G401.6 (cell line): Measurements from ENCODE around the gene FGGY.
"Not testable (repeated sequence)": the region's sequence is repeated elsewhere in the genome, so short reads cannot be mapped to it uniquely, and the experiment has no call there.

Experiments
- FAIRE-seq: peaks from 2 replicates; lab custom pipeline; 2012; peaks lifted over from hg19 to GRCh38; lab: Jason Lieb, UNC

FGGY gene

GRCh38 chr1:59514061-59514909 is 217.4 kb downstream of the FGGY start:
- no peak for FAIRE-seq

- no peak for FAIRE-seq
Measured at GRCh38 chr1:59516881-59517280, 220.0 kb downstream of the FGGY start.

- no peak for FAIRE-seq
Measured at GRCh38 chr1:59520194-59520593, 223.3 kb downstream of the FGGY start.

- no peak for FAIRE-seq
Measured at GRCh38 chr1:59520827-59521418, 224.0 kb downstream of the FGGY start.

DNA sequence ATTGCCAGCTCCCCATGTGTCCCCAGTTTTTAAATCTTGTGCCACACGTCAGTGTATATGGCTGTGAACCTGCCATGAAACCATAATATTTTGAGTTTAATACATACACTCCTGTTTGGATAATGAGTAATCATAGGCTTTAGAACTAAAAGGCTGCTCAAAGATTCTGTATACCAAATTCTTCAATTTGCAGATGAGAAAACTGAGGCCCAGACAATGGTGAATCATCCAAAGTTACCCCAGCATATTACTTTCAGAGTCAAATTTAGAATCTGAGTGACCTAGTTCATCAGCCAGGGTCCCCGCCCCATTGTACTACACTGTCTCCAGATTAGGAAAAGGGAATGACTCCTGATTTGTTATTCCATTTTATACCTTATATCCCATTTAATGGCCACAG is 224.6 kb downstream of the FGGY start:
- FAIRE-seq, result no peak

DNA sequence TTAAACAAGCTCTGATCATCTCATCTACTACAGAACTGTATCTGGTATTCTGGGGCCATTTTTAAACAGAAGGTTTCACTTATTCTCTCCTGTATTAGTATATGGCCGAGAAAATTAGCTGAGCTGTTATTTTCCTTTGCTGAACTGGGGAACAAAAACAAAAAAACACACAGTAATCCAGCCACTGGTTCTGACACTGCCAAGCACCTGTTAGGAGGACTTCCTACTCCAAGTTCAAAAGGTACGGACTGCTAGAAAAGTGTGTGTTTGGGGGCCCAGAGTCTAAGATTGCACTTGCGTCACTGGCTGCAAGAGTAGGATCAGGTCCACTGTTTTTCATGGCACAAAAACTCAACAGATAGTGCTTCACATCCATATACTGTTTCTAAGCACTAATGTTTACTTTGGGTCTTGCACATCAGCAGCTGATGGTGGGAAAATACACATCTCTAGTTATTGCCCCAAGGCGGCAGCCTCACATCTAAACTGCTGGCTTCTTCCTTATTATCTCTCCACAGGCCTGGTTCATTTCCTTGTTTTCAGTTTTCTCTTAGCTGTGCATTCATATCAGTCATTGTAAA is 226.1 kb downstream of the FGGY start:
- FAIRE-seq, result no peak

DNA sequence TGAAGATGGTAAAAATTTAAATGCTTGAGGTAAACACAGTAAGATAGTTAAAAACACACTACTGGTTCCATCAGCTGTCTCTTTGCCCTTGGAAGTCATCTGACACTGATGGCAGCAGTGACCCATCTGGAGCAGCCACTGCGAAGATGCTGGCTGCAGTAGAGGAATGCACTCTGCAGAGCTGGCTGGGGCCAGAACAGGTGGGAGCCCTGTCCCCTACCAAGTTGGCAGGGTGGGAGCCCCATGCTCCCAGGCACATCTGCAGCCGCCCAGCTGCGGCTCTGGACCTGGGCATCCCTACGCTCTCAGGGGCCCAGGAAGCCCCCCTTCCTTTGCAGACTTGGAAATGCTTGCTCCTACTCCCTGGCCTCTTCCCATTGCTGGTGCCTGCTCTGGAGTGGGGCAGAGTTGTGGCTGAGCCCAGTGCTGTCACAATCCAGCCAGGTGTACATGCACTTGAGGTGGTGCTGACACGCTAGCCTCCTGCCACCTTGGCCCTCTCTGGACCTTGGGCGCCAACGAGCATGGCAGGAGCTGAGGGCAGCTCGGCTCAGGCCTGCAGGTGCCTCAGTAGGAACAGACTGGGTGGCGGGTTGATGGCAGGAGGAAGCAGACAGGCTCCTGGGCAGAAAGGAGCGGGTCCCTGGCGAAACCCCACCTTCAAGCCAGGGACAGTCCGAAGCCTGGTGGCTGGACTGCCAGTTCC is 227.0 kb downstream of the FGGY start:
- FAIRE-seq, result no peak

- FAIRE-seq, result no peak
Measured at GRCh38 chr1:59526240-59526639, 229.3 kb downstream of the FGGY start.

DNA sequence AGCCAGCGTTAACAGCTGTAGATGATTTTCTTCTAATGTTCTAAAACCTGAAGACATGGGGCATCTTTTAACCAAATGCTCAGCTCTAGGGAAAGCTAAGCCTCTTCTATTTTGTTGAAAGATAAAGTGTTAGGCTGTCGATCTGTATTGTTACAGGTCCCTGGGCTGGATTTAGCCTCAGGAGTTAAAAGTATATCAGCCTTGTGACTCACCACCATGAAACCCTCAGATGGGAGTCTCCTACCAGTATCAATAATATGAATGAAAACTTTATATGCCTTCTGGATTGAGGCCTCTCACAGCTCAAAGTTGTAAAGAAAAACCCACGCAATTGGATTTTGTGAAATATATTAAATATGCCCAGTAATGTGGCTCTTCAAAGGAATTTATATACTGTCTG is 231.6 kb downstream of the FGGY start:
- FAIRE-seq, result no peak

GRCh38 chr1:59528900-59529299 is 232.0 kb downstream of the FGGY start:
- no peak for FAIRE-seq

- no peak for FAIRE-seq
Measured at GRCh38 chr1:59530119-59530518, 233.2 kb downstream of the FGGY start.

- FAIRE-seq, result no peak
Measured at GRCh38 chr1:59532102-59532501, 235.2 kb downstream of the FGGY start.

DNA sequence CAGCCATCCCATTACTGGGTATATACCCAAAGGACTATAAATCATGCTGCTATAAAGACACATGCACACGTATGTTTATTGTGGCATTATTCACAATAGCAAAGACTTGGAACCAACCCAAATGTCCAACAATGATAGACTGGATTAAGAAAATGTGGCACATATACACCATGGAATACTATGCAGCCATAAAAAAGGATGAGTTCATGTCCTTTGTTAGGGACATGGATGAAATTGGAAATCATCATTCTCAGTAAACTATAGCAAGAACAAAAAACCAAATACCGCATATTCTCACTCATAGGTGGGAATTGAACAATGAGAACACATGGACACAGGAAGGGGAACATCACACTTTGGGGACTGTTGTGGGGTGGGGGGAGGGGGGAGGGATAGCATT is 241.6 kb downstream of the FGGY start:
- not testable (repeated sequence) for FAIRE-seq

DNA sequence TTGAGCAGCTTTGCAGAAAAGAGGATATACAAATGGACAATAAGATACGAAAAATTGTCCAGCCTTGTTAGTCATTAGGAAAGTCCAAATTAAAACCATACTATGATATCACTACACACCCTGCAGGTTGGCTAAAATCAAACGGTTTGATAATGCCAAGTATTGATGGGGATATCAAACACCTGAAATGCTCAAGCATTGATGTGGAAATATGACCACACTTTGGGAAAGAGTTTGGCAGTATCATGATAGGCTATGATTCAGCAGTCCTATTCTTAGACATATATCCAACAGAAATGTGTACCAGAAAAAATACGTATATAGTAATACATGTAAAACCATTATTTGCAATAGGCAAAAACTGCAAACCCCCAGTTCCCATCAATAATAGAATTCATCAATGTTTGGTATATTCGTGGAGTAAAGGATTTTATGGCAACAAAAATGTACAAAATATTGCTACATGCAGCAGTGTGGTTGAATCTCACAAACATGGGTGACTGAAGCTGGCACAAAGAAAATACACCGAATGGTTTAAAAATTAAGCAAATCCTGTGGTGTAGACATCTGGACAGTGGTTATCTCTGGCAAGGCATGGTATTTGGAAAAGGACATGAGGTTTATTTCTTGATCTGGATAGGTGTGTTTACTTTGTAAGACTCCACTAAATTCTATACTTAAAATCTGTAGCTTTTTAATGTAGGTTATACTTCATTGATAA is 243.2 kb downstream of the FGGY start:
- FAIRE-seq, result no peak

GRCh38 chr1:59541161-59541560 is 244.3 kb downstream of the FGGY start:
- no peak for FAIRE-seq

DNA sequence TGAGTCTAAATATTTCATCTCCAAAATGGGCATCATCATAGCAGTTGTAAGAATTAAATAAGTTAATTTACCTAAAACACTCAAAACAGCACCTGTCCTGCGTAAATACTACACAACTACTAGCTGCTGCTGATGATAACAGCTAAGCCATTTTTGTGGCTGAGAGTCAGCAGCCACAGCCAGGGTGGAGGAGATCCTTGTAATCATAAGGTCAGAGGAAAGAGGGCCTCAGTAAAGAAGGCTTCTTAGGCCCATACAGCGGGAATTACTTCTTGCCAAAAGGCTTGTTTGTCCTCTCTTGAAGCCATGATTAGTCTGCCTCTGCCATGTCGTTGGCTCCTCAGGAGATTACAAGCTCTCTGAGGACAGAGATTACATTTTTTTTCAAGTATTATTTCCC is 245.0 kb downstream of the FGGY start:
- no peak for FAIRE-seq

DNA sequence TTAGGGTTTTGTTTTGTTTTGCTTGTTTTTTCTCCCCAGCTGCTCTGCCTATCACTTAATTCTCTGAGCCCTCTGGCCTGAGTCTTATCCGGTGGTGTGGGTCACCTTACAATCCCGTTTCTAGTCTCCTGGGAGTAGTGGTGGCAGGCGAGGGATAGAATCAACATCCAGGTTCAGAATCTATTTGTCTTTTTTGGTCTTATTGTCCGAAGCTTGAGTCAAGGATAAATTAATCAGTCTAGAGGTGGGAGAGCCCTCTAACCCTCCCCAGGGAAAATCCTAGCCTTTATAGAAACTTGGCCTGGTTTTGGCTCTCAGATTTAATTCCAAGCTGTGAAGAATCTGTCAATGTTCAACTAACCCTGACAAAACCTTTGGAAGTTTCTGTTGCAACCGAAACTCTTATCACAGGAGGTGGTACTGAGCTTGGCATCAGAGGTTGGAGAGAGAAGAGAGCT is 246.3 kb downstream of the FGGY start:
- no peak for FAIRE-seq

- FAIRE-seq, result no peak
Measured at GRCh38 chr1:59544615-59545293, 247.9 kb downstream of the FGGY start.

- FAIRE-seq, result no peak
Measured at GRCh38 chr1:59545830-59546229, 248.9 kb downstream of the FGGY start.

DNA sequence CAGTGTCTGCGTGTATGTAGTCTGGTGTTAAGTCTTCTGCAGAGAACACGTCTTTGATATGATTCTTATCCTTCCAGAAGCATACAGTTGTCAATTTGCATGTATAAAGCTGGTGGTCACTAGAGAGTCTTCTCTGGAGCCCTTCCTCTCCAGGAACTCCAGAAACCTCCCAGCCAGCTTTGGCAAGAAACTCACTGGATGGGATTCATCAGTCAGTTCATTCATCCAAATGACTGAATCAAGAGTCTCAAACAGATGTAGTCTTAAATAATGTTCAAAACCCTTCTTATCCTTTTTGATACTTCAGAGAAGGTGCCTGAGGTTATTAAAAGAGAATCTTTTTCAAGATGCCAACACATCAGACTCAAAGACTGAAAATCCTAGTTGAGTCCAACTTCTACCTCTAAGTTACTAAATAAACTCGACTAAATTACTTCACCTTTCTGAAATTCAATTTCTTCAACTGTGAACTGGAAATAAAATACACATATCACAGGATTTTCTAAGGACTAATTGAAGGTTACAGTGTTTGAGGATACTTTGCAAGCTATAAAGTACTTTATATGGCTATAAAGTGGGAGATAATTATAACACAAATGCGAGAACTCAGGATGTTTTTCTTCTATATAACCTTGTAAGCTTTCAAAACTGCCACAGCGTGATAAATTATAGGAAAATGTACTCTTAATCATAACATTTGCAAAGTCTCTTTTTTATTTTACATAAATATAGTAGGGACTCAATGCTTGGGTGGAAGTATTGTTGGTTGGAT is 252.4 kb downstream of the FGGY start:
- FAIRE-seq, result no peak

GRCh38 chr1:59549903-59550302 is 253.0 kb downstream of the FGGY start:
- FAIRE-seq, result no peak
